HepG2 (cell line): Measurements from ENCODE around the gene TXNDC9. TPM values are rescaled to one million over a fixed set of nuclear protein-coding genes. Genes with fewer than 3 reads are reported as not detected.
A peak's percentile ranks its signal among the peaks of the same experiment; 100 is the strongest.

Experiments
- AGO2 ChIP-seq: fragments of 200-400 bp; formaldehyde crosslinking; optimal IDR thresholded peaks from 2 replicates; pipeline ENCODE3; 2017; ENCODE audit warnings: mild to moderate bottlenecking, low read depth, low read length, moderate library complexity
- CREM ChIP-seq, 2 experiments: sonication (generic) in 1 of 2; formaldehyde crosslinking in 1 of 2; IDR thresholded peaks; 2 replicates each; pipeline versions ENCODE4 v1.4.0 to v1.6.1; 2016 to 2020; ENCODE audit warnings: antibody characterized with exemption in 1 of 2, mild to moderate bottlenecking in 1 of 2, missing genetic modification reagents in 1 of 2
- DRAP1 ChIP-seq: IDR thresholded peaks from 2 replicates; pipeline ENCODE4 v1.6.1; 2016; ENCODE audit warnings: missing genetic modification reagents, missing compliant biosample characterization
- EEA1 ChIP-seq: sonication (generic); formaldehyde crosslinking; IDR thresholded peaks from 2 replicates; pipeline ENCODE4 v1.5.1; 2020; ENCODE audit warnings: mild to moderate bottlenecking, missing genetic modification reagents, borderline replicate concordance
- HHEX ChIP-seq: IDR thresholded peaks from 2 replicates; pipeline ENCODE4 v1.6.1; 2016; ENCODE audit warnings: control low read depth
- HOXA7 ChIP-seq: sonication (generic); formaldehyde crosslinking; IDR thresholded peaks from 2 replicates; pipeline ENCODE4 v1.8.1; 2022; ENCODE audit warnings: mild to moderate bottlenecking, missing genetic modification reagents, moderate library complexity
- IRX3 ChIP-seq: sonication (generic); formaldehyde crosslinking; IDR thresholded peaks from 2 replicates; pipeline ENCODE4 v1.8.1; 2023; ENCODE audit warnings: mild to moderate bottlenecking, low read depth, missing genetic modification reagents, borderline replicate concordance
- ISL2 ChIP-seq: sonication (generic); formaldehyde crosslinking; IDR thresholded peaks from 2 replicates; pipeline ENCODE4 v1.5.0; 2020; ENCODE audit warnings: missing genetic modification reagents
- JDP2 ChIP-seq: sonication (generic); formaldehyde crosslinking; IDR thresholded peaks from 2 replicates; pipeline ENCODE4 v1.8.1; 2022; ENCODE audit warnings: missing genetic modification reagents, borderline replicate concordance
- KAT2B ChIP-seq: fragments of 150-350 bp; IDR thresholded peaks from 2 replicates; pipeline ENCODE4 v1.6.1; 2014; ENCODE audit warnings: low read depth, low read length, borderline replicate concordance
- KMT2A ChIP-seq: sonication (generic); formaldehyde crosslinking; IDR thresholded peaks from 2 replicates; pipeline ENCODE4 v1.4.0; 2020; ENCODE audit warnings: missing genetic modification reagents
- LRRFIP1 ChIP-seq: sonication (generic); formaldehyde crosslinking; conservative IDR thresholded peaks from 2 replicates; pipeline ENCODE4 v1.4.0; 2020; ENCODE audit warnings: missing genetic modification reagents
- NAIF1 ChIP-seq: sonication (generic); formaldehyde crosslinking; IDR thresholded peaks from 2 replicates; pipeline ENCODE4 v1.5.0; 2020; ENCODE audit warnings: mild to moderate bottlenecking, missing genetic modification reagents, borderline replicate concordance
- NCOA1 ChIP-seq: sonication (generic); formaldehyde crosslinking; IDR thresholded peaks from 2 replicates; pipeline ENCODE4 v1.9.0; 2021; ENCODE audit warnings: missing genetic modification reagents
- NFYC ChIP-seq: IDR thresholded peaks from 2 replicates; pipeline ENCODE4 v1.6.1; 2016; ENCODE audit warnings: missing genetic modification reagents, missing compliant biosample characterization
- POLR2AphosphoS5 ChIP-seq: IDR thresholded peaks from 2 replicates; pipeline ENCODE4 v1.6.1; 2012; ENCODE audit warnings: low read depth, low read length
- ZKSCAN8 ChIP-seq: IDR thresholded peaks from 2 replicates; pipeline ENCODE4 v1.6.1; 2016; ENCODE audit warnings: borderline replicate concordance, missing genetic modification reagents, missing compliant biosample characterization
- ZNF234 ChIP-seq: sonication (generic); formaldehyde crosslinking; conservative IDR thresholded peaks from 2 replicates; pipeline ENCODE4 v1.5.1; 2020; ENCODE audit warnings: mild to moderate bottlenecking, missing genetic modification reagents
- ZNF235 ChIP-seq: sonication (generic); formaldehyde crosslinking; IDR thresholded peaks from 2 replicates; pipeline ENCODE4 v1.8.1; 2023; ENCODE audit warnings: mild to moderate bottlenecking, missing genetic modification reagents, borderline replicate concordance
- ZNF367 ChIP-seq: sonication (generic); formaldehyde crosslinking; IDR thresholded peaks from 2 replicates; pipeline ENCODE4 v1.4.0; 2020; ENCODE audit warnings: missing genetic modification reagents, borderline replicate concordance
- ZNF576 ChIP-seq: sonication (generic); formaldehyde crosslinking; IDR thresholded peaks from 2 replicates; pipeline ENCODE4 v1.4.0; 2020; ENCODE audit warnings: mild to moderate bottlenecking, missing genetic modification reagents
- ZNF749 ChIP-seq: sonication (generic); formaldehyde crosslinking; IDR thresholded peaks from 2 replicates; pipeline ENCODE4 v1.8.0; 2022; ENCODE audit warnings: mild to moderate bottlenecking, missing genetic modification reagents, moderate library complexity, borderline replicate concordance
- ZSCAN31 ChIP-seq: sonication (generic); formaldehyde crosslinking; IDR thresholded peaks from 2 replicates; pipeline ENCODE4 v1.5.0; 2020; ENCODE audit warnings: low read depth, mild to moderate bottlenecking, missing genetic modification reagents
- polyA plus RNA-seq, 8 experiments: library from polyadenylated mRNA; depleted of rRNA in 3 of 8; stranded (reverse) in 7 of 8; unstranded in 1 of 8; fragments of >200 nt; fragmentation: Illumina TruSeq in 4 of 8; extraction: Trizol in 4 of 8; gene quantifications; 2 replicates each; pipeline versions ENCODE4 v1.2.1 to v1.2.3, GENCODE V29; 2011 to 2016; ENCODE audit warnings: low read depth in 4 of 8, missing spikeins in 1 of 8, mixed read lengths in 1 of 8; ENCODE audit not compliant: insufficient read depth in 1 of 8
- total RNA-seq, 5 experiments: library from RNA; depleted of rRNA; stranded (reverse); fragments of >200 nt; fragmentation: Illumina TruSeq; extraction: Trizol; gene quantifications; 2 replicates each; pipeline ENCODE4 v1.2.3, GENCODE V29; 2016; ENCODE audit warnings: low read depth in 1 of 5
- TF ChIP-seq, protein P1 (sequence below): fragments of 450-650 bp; IDR thresholded peaks from 2 replicates; pipeline ENCODE4 v1.6.1; 2017; ENCODE audit warnings: mild to moderate bottlenecking

Gene TXNDC9
- total and polyA plus RNA-seq, 2 of the 13 experiments (the other 11 are each of a cell fraction or from before 2014, with no cell fraction given): 35.2 to 94.6 TPM

DNA sequence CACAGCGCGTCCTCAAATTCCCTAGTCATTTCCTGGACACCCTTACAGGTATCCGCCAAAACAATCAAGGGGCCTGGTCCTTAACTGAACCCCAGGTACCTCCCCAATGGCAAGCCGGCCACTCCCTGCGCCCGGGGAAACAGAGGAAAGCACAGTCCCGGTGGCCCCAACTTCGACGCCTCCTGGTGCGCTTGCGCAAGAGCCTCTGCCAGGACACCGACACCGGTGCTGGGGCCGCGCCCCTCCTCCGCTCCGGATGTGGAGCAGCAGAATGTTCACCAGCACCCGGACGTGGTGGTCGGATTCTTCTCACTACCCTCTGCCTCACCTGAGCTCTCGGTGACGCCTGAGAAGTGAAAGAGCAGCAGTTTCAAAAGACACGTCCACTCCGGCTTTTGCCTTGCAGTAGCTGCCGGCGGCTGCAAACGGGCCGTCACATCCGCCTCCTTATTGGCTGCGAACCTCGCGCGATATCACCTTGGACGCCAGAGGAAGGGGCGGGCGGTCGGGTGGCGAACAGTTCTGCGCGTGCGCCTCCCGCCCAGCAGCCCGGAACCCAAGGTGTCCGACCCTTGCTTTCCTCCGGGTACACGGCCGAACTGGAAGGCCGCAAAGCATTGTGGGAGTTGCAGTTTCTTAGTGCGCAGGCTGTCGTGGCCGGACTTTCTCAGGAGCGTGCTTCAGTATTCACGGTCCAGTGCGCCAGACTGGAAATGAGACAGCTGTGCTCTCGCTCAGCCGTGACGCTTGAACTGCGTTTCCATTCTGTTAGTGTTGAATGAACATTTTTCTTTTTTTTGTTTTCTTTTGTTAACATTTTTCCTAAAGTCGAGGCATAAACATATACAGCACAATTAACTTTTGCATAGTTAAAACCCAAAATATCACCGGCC, at the start of gene TXNDC9 (continued):
- TF ChIP-seq ISL2: no peak; the same call in 1 of the 2 replicates
- peak; percentile 88; the same call in 1 of the 2 replicates for TF ChIP-seq ZKSCAN8 (CRISPR knock-in tag)
- no peak for TF ChIP-seq ZNF234 (CRISPR knock-in tag)
- TF ChIP-seq EEA1: peak; percentile 83; the same call in 1 of the 2 replicates
- TF ChIP-seq ZNF749 (CRISPR knock-in tag): no peak
- no peak for TF ChIP-seq NCOA1 (CRISPR knock-in tag)
- TF ChIP-seq HOXA7 (CRISPR knock-in tag): no peak
- TF ChIP-seq KMT2A (CRISPR knock-in tag): peak; percentile 98
- peak; percentile 86; the same call in 1 of the 2 replicates for TF ChIP-seq ZNF576 (CRISPR knock-in tag)
- no peak for TF ChIP-seq LRRFIP1 (CRISPR knock-in tag)
- TF ChIP-seq HHEX: no peak
- TF ChIP-seq CREM (IDR thresholded peaks at IDR 0.05): peak; percentile 97
- no peak for TF ChIP-seq CREM (CRISPR knock-in tag; IDR thresholded peaks at IDR 0.05)
- TF ChIP-seq DRAP1 (CRISPR knock-in tag): peak; percentile 95
- TF ChIP-seq NAIF1 (CRISPR knock-in tag): peak; percentile 71; the same call in 1 of the 2 replicates
- no peak for TF ChIP-seq JDP2 (CRISPR knock-in tag)
- peak; percentile 99 for TF ChIP-seq POLR2AphosphoS5
- peak; percentile 75 for TF ChIP-seq AGO2
- TF ChIP-seq KAT2B: no peak
- TF ChIP-seq, protein P1, sequence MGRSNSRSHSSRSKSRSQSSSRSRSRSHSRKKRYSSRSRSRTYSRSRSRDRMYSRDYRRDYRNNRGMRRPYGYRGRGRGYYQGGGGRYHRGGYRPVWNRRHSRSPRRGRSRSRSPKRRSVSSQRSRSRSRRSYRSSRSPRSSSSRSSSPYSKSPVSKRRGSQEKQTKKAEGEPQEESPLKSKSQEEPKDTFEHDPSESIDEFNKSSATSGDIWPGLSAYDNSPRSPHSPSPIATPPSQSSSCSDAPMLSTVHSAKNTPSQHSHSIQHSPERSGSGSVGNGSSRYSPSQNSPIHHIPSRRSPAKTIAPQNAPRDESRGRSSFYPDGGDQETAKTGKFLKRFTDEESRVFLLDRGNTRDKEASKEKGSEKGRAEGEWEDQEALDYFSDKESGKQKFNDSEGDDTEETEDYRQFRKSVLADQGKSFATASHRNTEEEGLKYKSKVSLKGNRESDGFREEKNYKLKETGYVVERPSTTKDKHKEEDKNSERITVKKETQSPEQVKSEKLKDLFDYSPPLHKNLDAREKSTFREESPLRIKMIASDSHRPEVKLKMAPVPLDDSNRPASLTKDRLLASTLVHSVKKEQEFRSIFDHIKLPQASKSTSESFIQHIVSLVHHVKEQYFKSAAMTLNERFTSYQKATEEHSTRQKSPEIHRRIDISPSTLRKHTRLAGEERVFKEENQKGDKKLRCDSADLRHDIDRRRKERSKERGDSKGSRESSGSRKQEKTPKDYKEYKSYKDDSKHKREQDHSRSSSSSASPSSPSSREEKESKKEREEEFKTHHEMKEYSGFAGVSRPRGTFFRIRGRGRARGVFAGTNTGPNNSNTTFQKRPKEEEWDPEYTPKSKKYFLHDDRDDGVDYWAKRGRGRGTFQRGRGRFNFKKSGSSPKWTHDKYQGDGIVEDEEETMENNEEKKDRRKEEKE: no peak
- TF ChIP-seq ZNF235 (CRISPR knock-in tag): peak; percentile 49; the same call in 1 of the 2 replicates
- peak; percentile 81 for TF ChIP-seq ZSCAN31 (CRISPR knock-in tag)
- no peak; the same call in 1 of the 2 replicates for TF ChIP-seq IRX3 (CRISPR knock-in tag)
- TF ChIP-seq ZNF367 (CRISPR knock-in tag): peak; percentile 72; the same call in 1 of the 2 replicates
- peak; percentile 83 for TF ChIP-seq NFYC (CRISPR knock-in tag)
